GM10266 (cell line): ENCODE measurements around the gene HOXD9.

Source experiments
- DNase-seq: peaks from one replicate; pipeline ENCODE4 v3.0.0; 2012; ENCODE audit errors: extremely low spot score
- TF ChIP-seq, protein P1 (sequence below): IDR thresholded peaks from 2 replicates; pipeline ENCODE4 v1.5.1; 2012; ENCODE audit warnings: mild to moderate bottlenecking, low read depth; ENCODE audit not compliant: control insufficient read depth, insufficient read depth; ENCODE audit errors: missing control alignments

HOXD9 gene

DNA sequence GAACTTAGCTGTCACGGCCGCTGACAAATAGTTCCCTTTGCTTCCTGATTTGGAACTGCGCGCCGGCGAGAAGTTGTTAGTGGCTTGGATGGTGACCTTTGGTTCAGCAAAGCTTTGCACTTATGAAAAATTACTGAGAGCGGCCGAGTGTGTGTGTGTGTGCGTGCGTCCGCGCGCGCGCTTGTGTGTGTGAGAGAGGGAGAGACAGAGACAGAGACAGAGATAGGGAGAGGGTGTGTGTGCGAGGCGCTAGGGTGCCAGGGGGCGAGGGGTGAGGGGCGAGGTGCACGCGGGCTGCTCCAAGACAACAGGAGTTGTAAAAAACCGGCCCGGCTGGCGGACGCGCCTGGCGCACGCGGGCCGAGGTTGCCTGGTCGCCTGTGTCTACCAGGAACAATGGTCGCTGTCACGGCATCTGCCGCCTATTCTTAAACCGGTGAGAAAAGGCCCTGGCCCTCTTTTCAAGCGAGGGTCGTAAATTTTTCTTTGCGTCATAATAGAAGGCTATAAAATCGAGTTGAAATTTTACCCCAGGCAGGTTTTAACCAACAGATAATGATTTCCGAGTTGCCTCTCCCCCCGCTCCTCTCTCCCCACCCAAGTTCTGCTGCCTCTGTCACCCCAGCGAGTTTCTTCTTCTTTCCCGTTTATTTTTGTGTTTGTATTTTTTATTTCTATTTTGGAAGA, 35.1 kb downstream of the HOXD9 start:
- no peak for DNase-seq

DNA sequence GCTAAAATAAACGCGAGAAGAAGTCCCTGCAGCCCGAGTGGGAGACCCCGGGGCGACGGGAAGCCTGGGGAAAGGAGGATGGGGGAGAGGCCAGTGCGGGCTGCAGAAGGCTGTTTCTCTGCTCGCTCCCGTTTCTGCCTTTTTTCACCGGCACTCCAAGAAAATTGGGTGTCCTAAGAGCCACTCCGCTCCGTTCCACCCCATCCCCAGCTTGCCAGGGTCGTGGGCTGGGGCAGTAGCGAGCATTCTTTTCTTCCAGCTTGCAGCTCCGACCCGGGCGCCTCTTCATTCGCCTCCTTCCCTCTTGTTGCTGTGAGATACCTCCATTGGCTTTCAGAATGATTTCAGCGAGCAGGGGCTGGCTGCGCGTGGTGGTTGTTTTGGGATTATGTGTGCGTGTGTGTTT, 35.7 kb downstream of the HOXD9 start:
- TF ChIP-seq, protein P1, sequence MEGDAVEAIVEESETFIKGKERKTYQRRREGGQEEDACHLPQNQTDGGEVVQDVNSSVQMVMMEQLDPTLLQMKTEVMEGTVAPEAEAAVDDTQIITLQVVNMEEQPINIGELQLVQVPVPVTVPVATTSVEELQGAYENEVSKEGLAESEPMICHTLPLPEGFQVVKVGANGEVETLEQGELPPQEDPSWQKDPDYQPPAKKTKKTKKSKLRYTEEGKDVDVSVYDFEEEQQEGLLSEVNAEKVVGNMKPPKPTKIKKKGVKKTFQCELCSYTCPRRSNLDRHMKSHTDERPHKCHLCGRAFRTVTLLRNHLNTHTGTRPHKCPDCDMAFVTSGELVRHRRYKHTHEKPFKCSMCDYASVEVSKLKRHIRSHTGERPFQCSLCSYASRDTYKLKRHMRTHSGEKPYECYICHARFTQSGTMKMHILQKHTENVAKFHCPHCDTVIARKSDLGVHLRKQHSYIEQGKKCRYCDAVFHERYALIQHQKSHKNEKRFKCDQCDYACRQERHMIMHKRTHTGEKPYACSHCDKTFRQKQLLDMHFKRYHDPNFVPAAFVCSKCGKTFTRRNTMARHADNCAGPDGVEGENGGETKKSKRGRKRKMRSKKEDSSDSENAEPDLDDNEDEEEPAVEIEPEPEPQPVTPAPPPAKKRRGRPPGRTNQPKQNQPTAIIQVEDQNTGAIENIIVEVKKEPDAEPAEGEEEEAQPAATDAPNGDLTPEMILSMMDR, result no peak
- no peak for DNase-seq

More for the DNA sequence above, 35.1 kb downstream of the HOXD9 start:
- TF ChIP-seq, protein P1, result no peak

DNA sequence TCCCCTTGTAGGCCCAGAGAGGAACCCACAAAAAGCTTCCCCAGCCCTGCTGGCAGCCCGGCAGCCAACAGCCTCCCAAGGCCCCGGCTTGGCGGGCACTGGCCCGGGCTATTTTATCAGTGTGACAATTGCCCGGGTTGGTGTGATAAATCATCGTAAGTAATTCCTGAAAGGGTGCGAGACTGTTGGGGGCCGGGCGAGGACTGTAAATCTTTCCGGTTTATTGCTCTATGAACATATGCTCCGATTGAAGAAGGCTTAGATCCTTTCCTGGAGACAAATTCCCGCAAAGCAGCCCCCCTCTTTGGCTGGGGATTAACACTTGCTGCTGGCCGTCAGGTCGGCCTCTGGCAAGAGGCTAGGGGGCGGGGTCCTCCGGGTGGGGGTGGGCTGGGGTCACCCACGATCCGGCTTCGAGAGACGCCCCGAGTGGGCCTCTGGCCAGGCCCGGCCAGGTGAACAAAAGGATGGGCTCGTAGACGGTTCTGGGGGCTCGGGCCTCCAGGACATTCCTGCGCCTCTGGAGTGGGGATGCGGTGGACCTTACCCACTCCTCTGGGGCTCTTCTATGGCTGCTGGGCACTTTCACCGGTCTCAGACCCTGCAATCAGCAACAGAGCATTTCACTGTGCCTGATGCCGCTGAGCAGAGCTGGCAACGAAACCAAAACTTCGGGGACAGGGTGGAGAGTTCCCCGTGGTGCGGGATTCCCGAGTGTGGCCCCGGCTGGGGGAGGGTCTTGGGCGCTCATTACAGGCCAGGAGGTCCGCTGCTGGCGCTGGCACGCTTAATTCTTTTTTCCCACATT, 36.5 kb downstream of the HOXD9 start:
- TF ChIP-seq, protein P1, result no peak
- DNase-seq, result no peak

DNA sequence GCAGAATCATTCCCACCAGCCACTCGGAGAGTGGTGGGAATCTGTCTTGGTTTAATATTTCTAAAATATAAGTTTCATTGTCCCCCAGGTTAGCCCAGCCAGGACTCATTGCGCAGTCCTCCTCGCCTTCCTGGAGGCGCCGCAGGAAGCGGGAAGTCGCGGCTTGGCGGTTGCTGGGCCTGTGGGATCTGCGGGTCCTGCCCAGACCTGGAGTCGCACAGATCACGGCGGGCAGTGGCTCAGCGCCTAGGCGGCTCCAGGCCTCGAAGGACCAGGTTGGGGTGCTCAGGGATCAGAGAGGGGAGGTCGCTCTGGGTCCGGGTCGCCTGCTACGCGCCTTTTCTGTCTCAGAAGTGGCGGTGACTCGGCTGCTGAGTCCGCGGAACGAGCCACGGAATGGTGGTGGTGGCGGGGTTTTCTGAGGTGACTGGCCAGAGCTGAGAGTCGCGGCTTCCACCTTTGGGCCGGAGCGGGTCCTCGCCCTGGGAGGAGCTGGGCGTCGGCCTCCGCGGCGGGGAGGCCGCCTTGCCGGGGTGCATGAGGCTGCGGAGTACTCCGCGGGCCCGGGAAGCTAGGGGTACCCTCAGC, 37.2 kb downstream of the HOXD9 start:
- TF ChIP-seq, protein P1, result no peak
- no peak for DNase-seq

DNA sequence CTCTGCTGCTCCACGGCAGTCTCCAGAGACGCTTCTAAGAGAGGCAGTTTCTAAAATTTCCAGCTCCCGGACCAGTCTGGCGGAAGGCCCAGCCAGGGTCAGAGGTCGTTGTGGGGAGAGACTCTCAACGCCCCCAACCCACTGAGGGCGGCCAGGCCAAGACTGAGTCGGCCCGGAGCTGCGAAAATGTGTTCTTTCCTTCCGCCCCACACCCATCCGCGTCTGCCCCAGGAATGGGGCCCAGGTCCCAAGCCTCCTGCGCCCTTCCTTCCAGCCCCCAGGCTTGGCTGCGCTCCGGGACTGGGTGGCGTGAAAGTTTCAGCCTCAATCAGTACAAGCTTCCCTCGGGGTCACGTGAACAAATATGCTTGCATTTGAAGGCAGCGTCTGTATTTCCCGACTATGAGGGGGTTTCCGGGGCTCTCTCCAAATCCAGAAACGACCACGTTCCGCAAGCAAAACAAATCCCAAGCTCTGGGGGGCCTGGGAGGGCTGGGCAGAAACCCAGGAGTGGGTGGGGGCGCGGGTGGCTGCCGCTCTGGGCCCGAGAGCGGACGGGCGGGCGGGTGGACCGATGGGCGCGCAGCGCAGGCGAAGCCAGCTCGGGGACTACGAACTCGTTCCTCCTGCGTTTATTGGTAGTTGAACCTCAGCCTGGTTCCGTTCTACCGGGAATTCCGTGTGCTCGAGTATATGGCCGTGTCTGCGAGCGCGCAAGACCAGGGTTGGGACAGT, 37.9 kb downstream of the HOXD9 start:
- TF ChIP-seq, protein P1, result no peak

DNA sequence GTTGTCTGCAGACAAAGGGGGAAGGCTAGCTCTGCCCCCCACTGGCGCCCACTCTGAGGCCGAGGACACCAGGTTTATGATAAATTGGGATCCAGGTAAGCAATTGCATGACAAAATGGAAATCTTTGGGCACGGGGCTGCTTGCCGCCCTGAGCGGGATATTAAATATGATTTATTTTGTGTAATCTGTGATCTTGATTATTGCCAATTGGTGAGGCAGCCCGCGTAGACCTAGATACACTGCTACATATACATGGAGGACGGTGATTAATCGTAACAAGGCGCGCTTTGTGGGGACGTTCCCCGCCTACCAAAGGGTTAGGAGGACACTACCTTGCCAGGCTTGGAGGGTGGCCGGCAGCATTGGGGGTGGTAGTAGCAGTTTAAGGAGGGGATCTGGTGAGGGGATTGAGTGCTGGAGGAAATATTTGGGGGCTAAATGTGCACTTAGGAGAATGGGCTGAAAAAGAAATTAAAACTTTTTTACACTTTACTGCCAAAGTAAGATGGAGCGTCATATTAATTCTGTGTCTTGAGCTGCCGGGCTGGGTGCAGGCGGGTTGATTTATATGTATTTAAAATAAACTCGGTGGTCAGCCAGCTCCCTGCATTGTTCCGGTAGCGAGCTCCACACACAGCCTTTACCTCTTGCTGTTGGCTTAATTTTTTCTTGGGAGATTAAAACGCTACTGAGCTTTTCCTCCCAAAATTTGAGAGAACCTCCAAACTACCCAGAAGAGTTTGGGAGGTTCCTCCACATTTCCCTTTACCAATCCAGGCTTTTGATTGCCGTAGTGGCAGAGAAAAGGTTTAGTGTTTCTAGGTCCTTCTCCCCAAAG, 38.7 kb downstream of the HOXD9 start:
- DNase-seq, result no peak

More for the DNA sequence above, 37.9 kb downstream of the HOXD9 start:
- DNase-seq, result no peak

More for the DNA sequence above, 38.7 kb downstream of the HOXD9 start:
- TF ChIP-seq, protein P1, result no peak
